Thymus (tissue), 11 donors: ENCODE measurements around the gene DUSP2. TPM values are rescaled to one million over a fixed set of nuclear protein-coding genes. Genes with fewer than 3 reads are reported as not detected.

Source experiments
- DNase-seq, 9 donors: peaks; one replicate each; pipeline ENCODE4 v3.0.0-alpha.2; 2013; ENCODE audit warnings: low spot score in 9 of 9, low read depth in 6 of 9, missing footprints in 1 of 9
- H3K27ac ChIP-seq, 2 donors: one replicate each; pipeline ENCODE4 v1.5.1; 2013; ENCODE audit warnings: control low read depth in 1 of 2, low read depth in 1 of 2, low read length in 1 of 2, mild to moderate bottlenecking in 1 of 2, moderate library complexity in 1 of 2
- H3K27me3 ChIP-seq, 2 donors: one replicate each; pipeline ENCODE4 v1.5.1; 2013; ENCODE audit warnings: low read length in 1 of 2; ENCODE audit not compliant: control insufficient read depth in 2 of 2, insufficient read depth in 1 of 2
- H3K36me3 ChIP-seq, 2 donors: one replicate each; pipeline ENCODE4 v1.5.1; 2013; ENCODE audit warnings: low read length in 1 of 2, mild to moderate bottlenecking in 1 of 2, moderate library complexity in 1 of 2; ENCODE audit not compliant: control insufficient read depth in 2 of 2, insufficient read depth in 2 of 2
- H3K4me1 ChIP-seq, 2 donors: one replicate each; pipeline ENCODE4 v1.5.1; 2013; ENCODE audit warnings: low read length in 2 of 2; ENCODE audit not compliant: control insufficient read depth in 2 of 2, insufficient read depth in 2 of 2
- H3K4me3 ChIP-seq, 2 donors: one replicate each; pipeline ENCODE4 v1.5.1; 2013; ENCODE audit warnings: low read length in 2 of 2, control low read depth in 1 of 2, mild to moderate bottlenecking in 1 of 2
- H3K9me3 ChIP-seq, 2 donors: one replicate each; pipeline ENCODE4 v1.5.1; 2013; ENCODE audit warnings: low read length in 1 of 2, mild to moderate bottlenecking in 1 of 2; ENCODE audit not compliant: control insufficient read depth in 2 of 2, insufficient read depth in 1 of 2
- WGBS: extraction: QIAGEN DNeasy Blood & Tissue Kit; methylation state at CpG from one replicate; pipeline ENCODE4 v1.1.7; 2013; 5-methylcytosine and 5-hydroxymethylcytosine counted together
- polyA plus RNA-seq: library from polyadenylated mRNA; stranded (reverse); fragments of 200-250 nt; gene quantifications from one replicate; pipeline ENCODE4 v1.2.3, GENCODE V29; 2013
- total RNA-seq: library from RNA; stranded (reverse); fragments of 120-200 nt; gene quantifications from one replicate; pipeline ENCODE4 v1.2.4, GENCODE V29; 2013
- donor health status: healthy.

Gene DUSP2
- total and polyA plus RNA-seq, 2 donors, result 60.0 to 208 TPM

DNA sequence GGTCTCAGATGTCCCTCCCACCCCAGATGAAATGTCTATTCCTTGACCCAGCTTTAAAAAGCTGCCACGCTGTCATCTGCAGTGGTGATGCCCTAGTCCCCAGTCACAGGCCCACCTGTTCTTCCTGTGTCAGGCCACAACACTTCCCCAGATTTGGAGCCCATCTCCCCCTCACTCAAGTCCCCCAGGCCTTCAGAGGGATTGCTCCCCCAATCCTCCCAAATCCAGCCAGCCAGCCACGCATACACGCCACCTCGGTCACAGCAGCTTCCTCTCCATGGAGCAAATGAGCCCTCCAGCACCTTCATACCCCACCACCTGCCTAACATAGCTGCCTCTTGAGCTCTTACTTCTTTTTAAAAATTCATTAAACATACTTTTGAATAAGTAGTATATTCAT, 14.8 kb downstream of the DUSP2 start:
- 70% methylated on average over 4 of the region's 4 CpGs for WGBS
- no peak for DNase-seq
- Histone ChIP-seq H3K9me3 (no peaks in the 10 kb centered on the region), H3K36me3 (peaks cover 7 to 23% of the 10 kb centered on the region in 2 donors), H3K27me3 (no peaks in the 10 kb centered on the region), H3K27ac (no peak overlapping the region), H3K4me1 (no peaks in the 10 kb centered on the region), H3K4me3 (no peak overlapping the region)

DNA sequence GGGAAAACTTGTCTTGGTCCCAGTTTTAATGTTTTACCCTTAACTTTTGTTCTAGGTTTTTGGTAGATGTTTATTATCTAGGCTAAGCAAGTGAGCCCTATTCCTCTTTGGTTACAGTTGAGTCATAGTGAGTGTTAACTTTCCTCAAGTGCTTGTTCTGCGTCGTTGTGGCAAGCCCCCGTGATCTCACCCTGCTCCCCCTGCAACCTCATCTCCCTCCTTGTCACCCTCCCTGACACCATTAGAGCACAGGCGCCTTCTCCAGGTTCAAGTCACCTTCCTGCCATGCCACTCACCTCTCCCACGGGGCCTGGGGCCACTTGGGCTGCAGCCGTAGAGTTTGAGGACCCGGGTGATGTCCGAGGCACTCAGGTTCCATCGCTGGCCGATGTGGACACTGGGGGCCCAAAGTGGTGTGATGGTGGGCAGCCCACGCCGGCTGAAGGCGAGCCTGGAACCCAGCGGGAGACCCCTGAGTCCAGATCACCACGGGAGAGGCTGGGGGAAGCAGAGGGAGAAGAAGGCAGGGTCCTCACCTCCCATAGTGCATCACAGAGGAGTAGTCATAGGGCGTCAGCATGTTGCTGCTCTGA, 15.6 kb downstream of the DUSP2 start:
- no peaks in the 10 kb centered on the region for H3K9me3 ChIP-seq
- H3K27ac ChIP-seq, result no peak overlapping the region
- H3K27me3 ChIP-seq, result no peaks in the 10 kb centered on the region
- no peak overlapping the region for H3K4me3 ChIP-seq
- H3K4me1 ChIP-seq, result no peaks in the 10 kb centered on the region
- 97% methylated on average over 16 of the region's 16 CpGs for WGBS
- H3K36me3 ChIP-seq, result peaks cover 7 to 26% of the 10 kb centered on the region in 2 donors
- no peak for DNase-seq

DNA sequence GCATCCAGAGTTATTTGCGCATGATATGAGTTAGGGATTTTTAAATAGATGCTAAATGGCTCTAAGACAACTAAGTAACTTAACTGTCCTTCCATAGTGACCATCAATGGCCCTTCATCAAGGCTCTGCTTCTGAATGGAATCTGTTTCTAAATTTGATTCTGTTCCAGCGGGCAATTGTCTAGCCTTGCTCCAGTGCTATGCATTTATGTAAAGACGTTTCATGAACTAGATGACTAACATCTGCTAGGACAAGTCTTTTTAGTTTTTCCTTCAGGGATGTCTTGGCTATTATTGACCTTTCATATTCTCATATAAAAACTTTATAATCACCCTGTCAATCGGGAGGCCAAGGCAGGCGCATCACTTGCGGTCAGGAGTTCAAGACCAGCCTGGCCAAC, 16.8 kb downstream of the DUSP2 start:
- Histone ChIP-seq H3K9me3 (no peaks in the 10 kb centered on the region), H3K27ac (no peak overlapping the region), H3K36me3 (peaks cover 7 to 26% of the 10 kb centered on the region in 2 donors), H3K4me1 (no peaks in the 10 kb centered on the region), H3K4me3 (no peak overlapping the region), H3K27me3 (no peaks in the 10 kb centered on the region)
- WGBS, result 98% methylated on average over 6 of the region's 6 CpGs
- DNase-seq, result no peak

DNA sequence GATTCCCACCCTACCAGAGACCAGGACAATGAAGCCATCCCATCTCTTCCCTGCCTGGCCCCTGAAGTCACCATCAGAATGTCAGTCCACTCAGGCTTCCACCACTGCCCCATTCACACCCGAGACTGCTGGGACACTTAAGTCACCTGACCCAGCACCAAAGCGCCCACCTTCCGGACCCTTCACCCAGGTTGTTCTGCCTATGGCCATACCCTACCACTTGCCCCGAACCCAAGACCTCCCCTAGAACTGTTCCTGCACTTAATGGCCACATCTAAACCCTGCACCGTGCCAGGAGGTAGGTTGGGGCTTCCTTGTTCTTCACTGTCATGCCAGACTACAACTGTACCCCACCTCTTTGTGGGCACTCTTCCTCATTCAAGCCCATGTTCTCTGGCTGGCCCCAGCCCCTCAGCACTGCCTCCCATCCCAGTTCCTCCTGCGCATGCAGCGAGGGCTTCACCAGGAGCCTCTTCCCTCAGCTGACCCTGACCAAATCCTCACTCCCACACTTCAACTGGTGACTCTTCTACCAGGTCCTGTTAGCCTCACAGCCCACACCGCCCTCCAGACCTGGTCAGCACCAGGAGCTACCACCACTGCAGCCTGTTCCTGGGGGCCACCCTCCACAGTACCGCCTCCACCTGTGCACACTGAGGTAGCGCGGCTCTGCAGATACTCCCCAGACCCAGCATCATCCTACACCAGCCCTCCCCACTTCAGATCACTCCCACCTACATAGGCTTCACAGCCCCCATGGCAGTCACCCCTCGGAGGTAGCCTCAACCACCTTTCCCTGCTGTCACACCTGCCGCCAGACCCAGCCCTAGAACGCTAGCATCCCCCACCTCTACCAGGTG, 20.6 kb downstream of the DUSP2 start:
- H3K9me3 ChIP-seq, result no peaks in the 10 kb centered on the region
- peaks cover 3 to 8% of the 10 kb centered on the region in 2 donors for H3K36me3 ChIP-seq
- H3K27ac ChIP-seq, result no peak overlapping the region
- WGBS, result 97% methylated on average over 14 of the region's 14 CpGs
- peaks cover 0 to 11% of the 10 kb centered on the region in 2 donors for H3K27me3 ChIP-seq
- no peak overlapping the region for H3K4me3 ChIP-seq
- H3K4me1 ChIP-seq, result no peaks in the 10 kb centered on the region
- DNase-seq, result no peak

DNA sequence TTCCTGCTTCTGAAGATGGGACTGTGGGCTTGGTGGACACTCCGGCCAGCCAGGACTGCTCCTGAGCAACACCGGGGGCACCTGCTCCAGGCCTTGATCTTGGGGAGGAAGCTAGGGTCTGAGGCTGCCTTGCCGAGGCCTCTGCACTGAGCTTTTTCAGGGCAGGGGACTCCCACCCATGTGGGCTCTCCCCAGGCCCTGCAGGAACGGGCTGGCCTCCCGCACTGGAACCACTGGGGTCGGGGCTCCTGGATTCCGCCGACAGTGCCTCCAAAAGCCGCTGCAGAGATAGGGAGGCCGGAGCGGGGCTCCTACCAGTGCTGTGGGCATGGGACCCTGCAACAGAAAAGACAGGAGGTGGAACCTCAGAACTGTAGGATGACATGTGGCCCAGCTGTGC, 21.3 kb downstream of the DUSP2 start:
- Histone ChIP-seq H3K9me3 (no peaks in the 10 kb centered on the region), H3K4me1 (no peaks in the 10 kb centered on the region), H3K27ac (no peak overlapping the region), H3K27me3 (peaks cover 0 to 15% of the 10 kb centered on the region in 2 donors), H3K36me3 (peaks cover 0 to 6% of the 10 kb centered on the region in 2 donors), H3K4me3 (no peak overlapping the region)
- DNase-seq, result no peak
- 97% methylated on average over 11 of the region's 11 CpGs for WGBS

DNA sequence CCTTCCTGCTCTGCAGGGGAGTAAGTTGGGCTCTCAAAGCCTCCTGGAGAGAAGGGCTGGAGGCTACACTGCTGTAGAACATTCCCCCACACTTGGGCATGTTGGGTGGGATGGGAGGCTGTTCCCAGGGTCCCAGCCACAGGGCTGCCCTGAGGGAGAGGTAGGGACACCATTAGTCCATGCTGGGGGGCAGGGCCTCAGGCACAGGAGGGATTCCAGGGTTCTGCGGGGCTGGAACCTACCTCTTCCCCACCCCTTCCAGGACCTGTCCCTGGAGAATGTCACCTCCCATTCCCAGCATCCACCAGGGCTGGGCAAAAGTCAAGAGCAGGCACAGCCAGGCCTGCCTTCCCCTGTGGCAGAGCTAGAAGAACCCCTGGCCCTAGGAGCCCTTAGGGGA, 21.9 kb downstream of the DUSP2 start:
- Histone ChIP-seq H3K4me3 (no peak overlapping the region), H3K27ac (no peak overlapping the region), H3K27me3 (peaks cover 0 to 20% of the 10 kb centered on the region in 2 donors), H3K4me1 (no peaks in the 10 kb centered on the region), H3K36me3 (peaks cover 0 to 3% of the 10 kb centered on the region in 2 donors), H3K9me3 (no peaks in the 10 kb centered on the region)
- DNase-seq, result no peak
- WGBS, result 100% methylated on average over 1 of the region's 1 CpG

DNA sequence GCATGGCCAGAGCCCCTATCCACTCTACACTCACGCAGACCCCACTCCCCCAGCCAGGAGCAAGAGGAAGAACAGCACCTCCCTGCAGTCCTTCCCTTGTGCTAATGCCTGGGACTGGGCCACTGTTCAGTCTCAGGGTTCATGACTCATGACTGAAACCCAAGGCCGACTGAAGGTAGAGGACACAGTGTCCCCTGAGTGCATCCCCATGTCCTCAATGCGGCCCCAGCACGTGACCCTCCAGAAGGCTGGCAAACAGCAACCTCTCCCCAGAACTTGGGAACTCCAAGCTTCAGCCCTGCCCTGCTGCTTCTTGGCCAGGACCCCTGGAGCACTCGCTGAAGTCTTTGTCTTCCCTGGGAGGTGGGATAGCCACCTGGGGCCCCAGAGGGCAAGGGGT, 22.8 kb downstream of the DUSP2 start:
- Histone ChIP-seq H3K27ac (no peak overlapping the region), H3K4me3 (no peak overlapping the region), H3K27me3 (peaks cover 2 to 29% of the 10 kb centered on the region in 2 donors), H3K4me1 (peaks cover 0 to 7% of the 10 kb centered on the region in 2 donors), H3K36me3 (peaks cover 0 to 3% of the 10 kb centered on the region in 2 donors), H3K9me3 (no peaks in the 10 kb centered on the region)
- no peak for DNase-seq
- WGBS, result 96% methylated on average over 5 of the region's 5 CpGs

DNA sequence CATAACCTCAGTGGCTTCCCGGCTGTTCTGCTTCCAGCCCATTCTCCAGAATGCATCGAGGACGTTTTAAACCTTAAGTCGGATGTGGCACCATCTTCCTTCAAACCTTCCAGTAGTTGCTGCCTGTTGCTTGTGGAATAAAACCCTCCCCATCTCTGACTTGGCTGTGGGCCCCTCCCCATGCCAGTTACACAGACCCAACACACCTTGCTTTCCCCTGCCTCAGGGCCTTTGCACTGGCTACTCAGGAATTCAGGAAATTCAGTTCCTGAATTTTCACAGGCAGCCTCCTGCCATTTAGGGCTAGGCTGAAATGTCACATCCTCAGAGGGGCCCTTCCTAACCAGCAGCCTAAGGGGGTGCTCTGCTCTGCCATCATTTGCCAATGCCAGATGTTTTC, 23.8 kb downstream of the DUSP2 start:
- Histone ChIP-seq H3K4me3 (no peak overlapping the region), H3K36me3 (peaks cover 0 to 3% of the 10 kb centered on the region in 2 donors), H3K4me1 (peaks cover 0 to 11% of the 10 kb centered on the region in 2 donors), H3K9me3 (no peaks in the 10 kb centered on the region), H3K27ac (no peak overlapping the region), H3K27me3 (peaks cover 3 to 36% of the 10 kb centered on the region in 2 donors)
- DNase-seq, result no peak
- 97% methylated on average over 4 of the region's 4 CpGs for WGBS

DNA sequence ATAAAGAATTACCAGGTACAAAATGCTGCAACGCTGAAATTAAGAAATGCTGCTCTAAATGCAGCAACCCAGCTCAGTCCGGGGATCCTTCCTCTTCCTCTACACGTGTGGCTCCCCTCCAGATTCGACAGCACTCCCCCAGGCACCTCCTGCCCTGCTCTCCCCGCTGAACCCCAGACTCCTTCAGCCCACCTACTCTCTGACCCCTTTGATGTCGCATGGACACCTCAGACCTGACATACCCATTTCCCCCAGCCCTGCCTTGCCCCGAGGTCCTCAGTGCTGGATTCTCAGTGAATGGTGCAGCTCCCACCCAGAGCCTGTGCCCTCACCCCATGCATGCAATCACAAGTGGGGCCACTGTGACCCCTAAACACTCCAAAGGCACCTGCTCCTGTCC, 24.2 kb downstream of the DUSP2 start:
- DNase-seq, result no peak
- WGBS, result 48% methylated on average over 7 of the region's 7 CpGs
- Histone ChIP-seq H3K27ac (no peak overlapping the region), H3K9me3 (peaks cover 0 to under 1% of the 10 kb centered on the region in 2 donors), H3K27me3 (peaks cover 6 to 40% of the 10 kb centered on the region in 2 donors), H3K36me3 (peaks cover 0 to 3% of the 10 kb centered on the region in 2 donors), H3K4me1 (peaks cover 0 to 11% of the 10 kb centered on the region in 2 donors), H3K4me3 (no peak overlapping the region)
